PC-3 (cell line): Measurements from ENCODE around the gene MESP2. TPM values are rescaled to one million over a fixed set of nuclear protein-coding genes. Genes with fewer than 3 reads are reported as not detected.

Source experiments
- ATAC-seq: fragments of 200-7000 bp; cut with Tn5 transposase; 2 replicates; pipeline ENCODE4 v1.9.1; 2020; ENCODE audit warnings: mild to moderate bottlenecking, moderate library complexity
- BruUV-seq: library from RNA; stranded (reverse); fragments of 400-500 nt; replicated peaks from 2 replicates; lab custom pipeline; 2021; lab: Mats Ljungman, UMichigan
- CTCF ChIA-PET: fragments of 300-600 bp; sonication (Branson Sonifier 250); formaldehyde crosslinking; loops from one replicate; lab custom pipeline; 2022; ENCODE audit warnings: antibody characterized with exemption; lab: Charles Lee
- POLR2A ChIA-PET: fragments of 300-600 bp; sonication (Branson Sonifier 250); formaldehyde crosslinking; loops from one replicate; lab custom pipeline; 2022; ENCODE audit warnings: antibody characterized with exemption; ENCODE audit not compliant: unreplicated experiment; lab: Charles Lee
- DNase-seq: peaks from one replicate; pipeline ENCODE4 v3.0.0-alpha.2; 2015
- H2AFZ ChIP-seq: fragments of 300-600 bp; sonication (generic); 2 replicates; pipeline ENCODE4 v1.6.0; 2016; ENCODE audit warnings: antibody characterized with exemption, low read length
- H3F3A ChIP-seq: fragments of 300-600 bp; sonication (generic); one replicate; pipeline ENCODE4 v1.6.0; 2017; ENCODE audit warnings: antibody characterized with exemption, low read length, control low read depth, mild to moderate bottlenecking; ENCODE audit not compliant: unreplicated experiment
- H3K27ac ChIP-seq: fragments of 300-600 bp; sonication (generic); 2 replicates; pipeline ENCODE4 v1.5.1; 2016; ENCODE audit warnings: mild to moderate bottlenecking, low read length
- H3K27me3 ChIP-seq: fragments of 300-600 bp; sonication (generic); 2 replicates; pipeline ENCODE4 v1.6.1; 2016; ENCODE audit warnings: low read length, mixed read lengths
- H3K36me3 ChIP-seq: fragments of 300-600 bp; sonication (generic); 2 replicates; pipeline ENCODE4 v1.6.1; 2016; ENCODE audit warnings: low read depth, mixed run types, low read length, mixed read lengths
- H3K4me1 ChIP-seq: fragments of 300-600 bp; sonication (generic); 2 replicates; pipeline ENCODE4 v1.5.1; 2016; ENCODE audit warnings: low read length; ENCODE audit not compliant: insufficient read depth
- H3K4me2 ChIP-seq: fragments of 300-600 bp; sonication (generic); 2 replicates; pipeline ENCODE4 v1.6.0; 2016; ENCODE audit warnings: low read length
- H3K4me3 ChIP-seq: fragments of 300-600 bp; sonication (generic); 2 replicates; pipeline ENCODE4 v1.5.1; 2016; ENCODE audit warnings: mild to moderate bottlenecking, low read length, mixed read lengths
- H3K79me2 ChIP-seq: fragments of 300-600 bp; sonication (generic); 2 replicates; pipeline ENCODE4 v1.6.1; 2017; ENCODE audit warnings: low read length, mixed read lengths
- H3K9ac ChIP-seq: fragments of 300-600 bp; sonication (generic); 2 replicates; pipeline ENCODE4 v1.6.0; 2016; ENCODE audit warnings: mild to moderate bottlenecking, low read length
- H3K9me2 ChIP-seq: fragments of 300-600 bp; sonication (generic); replicated peaks from 2 replicates; pipeline ENCODE4 v1.6.1; 2016; ENCODE audit warnings: mixed run types, low read length, mixed read lengths
- H3K9me3 ChIP-seq: fragments of 300-600 bp; sonication (generic); 2 replicates; pipeline ENCODE4 v1.6.1; 2016; ENCODE audit warnings: low read length, mixed read lengths
- H4K20me1 ChIP-seq: fragments of 300-600 bp; sonication (generic); 2 replicates; pipeline ENCODE4 v1.6.1; 2016; ENCODE audit warnings: low read length, mixed read lengths
- CTCF ChIP-seq: fragments of 300-600 bp; sonication (generic); conservative IDR thresholded peaks from 2 replicates; pipeline ENCODE4 v1.5.1; 2017; ENCODE audit warnings: antibody characterized with exemption, low read depth, mild to moderate bottlenecking, low read length
- EZH2 ChIP-seq: fragments of 300-600 bp; sonication (generic); IDR thresholded peaks from one replicate; pipeline ENCODE4 v1.6.1; 2017; ENCODE audit warnings: antibody characterized with exemption, mild to moderate bottlenecking, low read length; ENCODE audit not compliant: unreplicated experiment
- EZH2phosphoT487 ChIP-seq: fragments of 300-600 bp; sonication (generic); IDR thresholded peaks from 2 replicates; pipeline ENCODE4 v1.6.1; 2018; ENCODE audit warnings: mild to moderate bottlenecking, antibody characterized with exemption, low read length, borderline replicate concordance
- intact Hi-C: fragments of 100-400 bp; cut with micrococcal nuclease; formaldehyde crosslinking; loops from 2 replicates; pipeline ENCODE4 v1.9.0; 2023
- total RNA-seq: library from RNA; depleted of rRNA; stranded (reverse); fragments of >200 nt; gene quantifications from 2 replicates; pipeline ENCODE4 v1.2.3, GENCODE V29; 2014

MESP2 gene
- total RNA-seq, 1 experiment from 2014 or later: 1.1 TPM

- Histone ChIP-seq H3K4me3 (no peak overlapping the region; the same call in 1 of the 2 replicates), H3K79me2 (no peaks in the 10 kb centered on the region), H3K4me1 (0 out of 2 replicates have a peak, but pooled peaks cover 3% of the 10 kb centered on the region), H4K20me1 (no peaks in the 10 kb centered on the region), H3K27me3 (no peaks in the 10 kb centered on the region), H3K27ac (no peak overlapping the region), H3K9me3 (no peaks in the 10 kb centered on the region), H3K9ac (no peak overlapping the region), H2AFZ (peak overlapping the region; percentile 77), H3K4me2 (peak overlapping the region; percentile 72), H3K9me2 (no peaks in the 10 kb centered on the region), H3K36me3 (no peaks in the 10 kb centered on the region), H3F3A (no peaks in the 10 kb centered on the region)
- DNase-seq: peak; percentile 91
- POLR2A ChIA-PET: interaction anchor here (0.6 kb wide), 1 partner anchor 142 kb away, joined by 17 read pairs; no protein-coding TSS in a partner anchor
- CTCF ChIA-PET: interaction anchor here (0.6 to 1.0 kb wide), 3 partner anchors 21 to 148 kb away, joined by 3 to 6 read pairs (median 3); no protein-coding TSS in a partner anchor
- no TSS peak for BruUV-seq
- ATAC-seq: peak; percentile 87
- TF ChIP-seq EZH2 (no peak), CTCF (peak; percentile 85)
- intact Hi-C loops: loop anchor here (1.0 to 5.0 kb wide), 3 partner anchors 83 to 347 kb away; partner anchors contain the start of gene KIF7
Observed at GRCh38 chr15:89740137-89740536, 36.0 kb upstream of the MESP2 start.

GRCh38 chr15:89743011-89743410 is 33.1 kb upstream of the MESP2 start:
- Histone ChIP-seq H3K9ac (no peak overlapping the region), H3K36me3 (no peaks in the 10 kb centered on the region), H4K20me1 (no peaks in the 10 kb centered on the region), H2AFZ (no peak overlapping the region), H3K27me3 (no peaks in the 10 kb centered on the region), H3F3A (no peaks in the 10 kb centered on the region), H3K4me2 (no peak overlapping the region), H3K4me1 (peaks cover 16% of the 10 kb centered on the region), H3K9me3 (no peaks in the 10 kb centered on the region), H3K79me2 (peaks cover 7% of the 10 kb centered on the region), H3K9me2 (no peaks in the 10 kb centered on the region), H3K4me3 (no peak overlapping the region), H3K27ac (no peak overlapping the region)
- intact Hi-C loops: loop anchor here (5.0 kb wide), 2 partner anchors 86 to 344 kb away; partner anchors contain the start of gene KIF7
- POLR2A ChIA-PET: no interaction called here
- ATAC-seq (no peak), DNase-seq (no peak)
- BruUV-seq: no TSS peak
- CTCF ChIA-PET: no interaction called here
- TF ChIP-seq EZH2 (no peak), EZH2phosphoT487 (no peak), CTCF (no peak)

- no peaks in the 10 kb centered on the region for H3F3A ChIP-seq
- H3K36me3 ChIP-seq: no peaks in the 10 kb centered on the region
- H3K4me3 ChIP-seq: no peak overlapping the region
- no peak overlapping the region for H3K27ac ChIP-seq
- H2AFZ ChIP-seq: no peak overlapping the region
- no peak overlapping the region for H3K9ac ChIP-seq
- DNase-seq (peak; percentile 31), ATAC-seq (no peak)
- H3K79me2 ChIP-seq: peaks cover 13% of the 10 kb centered on the region
- BruUV-seq: no TSS peak
- H3K9me2 ChIP-seq: no peaks in the 10 kb centered on the region
- intact Hi-C loops: loop anchor here (5.0 kb wide), 2 partner anchors 86 to 344 kb away; partner anchors contain the start of gene KIF7
- no peaks in the 10 kb centered on the region for H3K27me3 ChIP-seq
- H3K4me2 ChIP-seq: no peak overlapping the region
- ChIA-PET POLR2A (no interaction called here), CTCF (no interaction called here)
- no peaks in the 10 kb centered on the region for H3K9me3 ChIP-seq
- H3K4me1 ChIP-seq: peaks cover 22% of the 10 kb centered on the region
- no peak for TF ChIP-seq CTCF
- TF ChIP-seq EZH2phosphoT487: no peak
- no peak for TF ChIP-seq EZH2
- H4K20me1 ChIP-seq: no peaks in the 10 kb centered on the region
Observed at GRCh38 chr15:89743594-89743993, 32.5 kb upstream of the MESP2 start.
